MM.1S (cell line): Measurements from ENCODE around the gene TCN2.

ENCODE experiments used
- DNase-seq: peaks from one replicate; pipeline ENCODE4 v3.0.0-alpha.2; 2015
- H2AFZ ChIP-seq: fragments of 300-600 bp; sonication (generic); 2 replicates; pipeline ENCODE4 v1.6.0; 2016; ENCODE audit warnings: antibody characterized with exemption, low read length
- H3F3A ChIP-seq: fragments of 300-600 bp; sonication (generic); 2 replicates; pipeline ENCODE4 v1.6.1; 2016; ENCODE audit warnings: mild to moderate bottlenecking, antibody characterized with exemption, low read length, moderate library complexity, mixed read lengths; ENCODE audit not compliant: insufficient read depth
- H3K27ac ChIP-seq: fragments of 300-600 bp; sonication (generic); 2 replicates; pipeline ENCODE4 v1.5.1; 2016; ENCODE audit warnings: mild to moderate bottlenecking, low read length
- H3K27me3 ChIP-seq: fragments of 300-600 bp; sonication (generic); replicated peaks from 2 replicates; pipeline ENCODE4 v1.6.0; 2016; ENCODE audit warnings: low read length; ENCODE audit not compliant: insufficient read depth
- H3K36me3 ChIP-seq: fragments of 300-600 bp; sonication (generic); replicated peaks from 2 replicates; pipeline ENCODE4 v1.6.1; 2016; ENCODE audit warnings: mild to moderate bottlenecking, low read length, mixed read lengths; ENCODE audit not compliant: insufficient read depth
- H3K4me1 ChIP-seq: fragments of 300-600 bp; sonication (generic); 2 replicates; pipeline ENCODE4 v1.6.1; 2016; ENCODE audit warnings: low read length, mixed read lengths
- H3K4me2 ChIP-seq: fragments of 300-600 bp; sonication (generic); 2 replicates; pipeline ENCODE4 v1.6.0; 2016; ENCODE audit warnings: low read depth, low read length
- H3K4me3 ChIP-seq: fragments of 300-600 bp; sonication (generic); 2 replicates; pipeline ENCODE4 v1.5.1; 2016; ENCODE audit warnings: low read length, mixed read lengths
- H3K79me2 ChIP-seq: fragments of 300-600 bp; sonication (generic); 2 replicates; pipeline ENCODE4 v1.6.1; 2016; ENCODE audit warnings: mixed run types, low read length, mixed read lengths
- H3K9ac ChIP-seq: fragments of 300-600 bp; sonication (generic); 2 replicates; pipeline ENCODE4 v1.6.1; 2016; ENCODE audit warnings: low read length, mixed read lengths
- H3K9me2 ChIP-seq: fragments of 300-600 bp; sonication (generic); replicated peaks from 2 replicates; pipeline ENCODE4 v1.6.1; 2016; ENCODE audit warnings: mild to moderate bottlenecking, low read length, mixed read lengths; ENCODE audit not compliant: insufficient read depth
- H3K9me3 ChIP-seq: fragments of 300-600 bp; sonication (generic); replicated peaks from 2 replicates; pipeline ENCODE4 v1.6.1; 2016; ENCODE audit warnings: mild to moderate bottlenecking, low read length, mixed read lengths; ENCODE audit not compliant: insufficient read depth
- H4K20me1 ChIP-seq: fragments of 300-600 bp; sonication (generic); 2 replicates; pipeline ENCODE4 v1.6.1; 2016; ENCODE audit warnings: mild to moderate bottlenecking, low read length, moderate library complexity, mixed read lengths; ENCODE audit not compliant: insufficient read depth
- CTCF ChIP-seq: fragments of 300-600 bp; sonication (generic); IDR thresholded peaks from 2 replicates; pipeline ENCODE4 v1.5.1; 2016; ENCODE audit warnings: antibody characterized with exemption, low read length, mixed read lengths
- EZH2 ChIP-seq: fragments of 300-600 bp; sonication (generic); optimal IDR thresholded peaks from 2 replicates; pipeline ENCODE3; 2017; ENCODE audit warnings: low read depth, mild to moderate bottlenecking, antibody characterized with exemption, low read length, mixed read lengths
- EZH2phosphoT487 ChIP-seq: fragments of 300-600 bp; sonication (generic); IDR thresholded peaks from 2 replicates; pipeline ENCODE4 v1.6.1; 2018; ENCODE audit warnings: antibody characterized with exemption, low read length

The TCN2 gene

GRCh38 chr22:30605449-30606110, 1.4 kb upstream of the TCN2 start:
- Histone ChIP-seq H3K9ac (peak overlapping the region; percentile 76; the same call in 1 of the 2 replicates), H3K27ac (peak overlapping the region; percentile 90; the same call in 1 of the 2 replicates), H3K79me2 (peaks cover 16% of the 10 kb centered on the region), H3K9me2 (no peaks in the 10 kb centered on the region), H3K9me3 (no peaks in the 10 kb centered on the region), H3K4me2 (peak overlapping the region; percentile 98), H3K27me3 (no peaks in the 10 kb centered on the region), H4K20me1 (no peaks in the 10 kb centered on the region), H3K4me3 (peak overlapping the region; percentile 75), H2AFZ (peak overlapping the region; percentile 74), H3K36me3 (no peaks in the 10 kb centered on the region), H3K4me1 (peaks cover 44% of the 10 kb centered on the region), H3F3A (peaks cover 43% of the 10 kb centered on the region)
- DNase-seq = peak; percentile 71
- TF ChIP-seq CTCF (peak; percentile 80), EZH2 (no peak), EZH2phosphoT487 (no peak)

GRCh38 chr22:30607300-30607930, 441 bp downstream of the TCN2 start:
- Histone ChIP-seq H3K36me3 (no peaks in the 10 kb centered on the region), H3K4me1 (peaks cover 44% of the 10 kb centered on the region), H3K4me2 (peak overlapping the region; percentile 98), H3K79me2 (peaks cover 17% of the 10 kb centered on the region), H4K20me1 (no peaks in the 10 kb centered on the region), H3K27ac (peak overlapping the region; percentile 90), H3K9ac (peak overlapping the region; percentile 76), H3K27me3 (no peaks in the 10 kb centered on the region), H3K4me3 (peak overlapping the region; percentile 75), H3F3A (peaks cover 39% of the 10 kb centered on the region), H3K9me2 (no peaks in the 10 kb centered on the region), H3K9me3 (no peaks in the 10 kb centered on the region), H2AFZ (peak overlapping the region; percentile 91; the same call in 1 of the 2 replicates)
- DNase-seq = no peak
- TF ChIP-seq EZH2 (no peak), EZH2phosphoT487 (no peak), CTCF (no peak)

- Histone ChIP-seq H3K27ac (peak overlapping the region; percentile 90; the same call in 1 of the 2 replicates), H3K36me3 (no peaks in the 10 kb centered on the region), H4K20me1 (no peaks in the 10 kb centered on the region), H3K79me2 (peaks cover 17% of the 10 kb centered on the region), H3K9ac (0 out of 2 replicates have a peak overlapping the region, but pooled peaks have one; percentile 11), H3K4me1 (peaks cover 44% of the 10 kb centered on the region), H3K4me2 (peak overlapping the region; percentile 98), H2AFZ (no peak overlapping the region), H3F3A (peaks cover 37% of the 10 kb centered on the region), H3K9me2 (no peaks in the 10 kb centered on the region), H3K27me3 (no peaks in the 10 kb centered on the region), H3K4me3 (0 out of 2 replicates have a peak overlapping the region, but pooled peaks have one; percentile 75), H3K9me3 (no peaks in the 10 kb centered on the region)
- TF ChIP-seq CTCF = no peak
- TF ChIP-seq EZH2 = no peak
- no peak for TF ChIP-seq EZH2phosphoT487
- no peak for DNase-seq
Observed at GRCh38 chr22:30607939-30608338, 965 bp downstream of the TCN2 start.
